ENCODE results near the gene COL19A1.
A peak's percentile ranks its signal among the peaks of the same experiment; 100 is the strongest.
"Not testable (repeated sequence)": the region's sequence is repeated elsewhere in the genome, so short reads cannot be mapped to it uniquely, and the experiment has no call there.

Gene COL19A1

GRCh38 chr6:69884231-69884630, 17.9 kb downstream of the COL19A1 start:
- Histone ChIP-seq H3K36me3 (ENCODE audit: control insufficient read depth, insufficient read depth, low read length) (no peaks in the 10 kb centered on the region), H3K9ac (ENCODE audit: low read depth, low read length) (no peak overlapping the region), H3K4me3 (ENCODE audit: low read depth, low read length) (no peak overlapping the region), H3K4me1 (ENCODE audit: control insufficient read depth, insufficient read depth, low read length) (no peaks in the 10 kb centered on the region), H3K9me3 (ENCODE audit: control insufficient read depth, insufficient read depth, low read length) (no peaks in the 10 kb centered on the region), H3K27me3 (ENCODE audit: control insufficient read depth, insufficient read depth, low read length) (no peaks in the 10 kb centered on the region), H3K27ac (ENCODE audit: low read depth, low read length) (no peak overlapping the region)

DNA sequence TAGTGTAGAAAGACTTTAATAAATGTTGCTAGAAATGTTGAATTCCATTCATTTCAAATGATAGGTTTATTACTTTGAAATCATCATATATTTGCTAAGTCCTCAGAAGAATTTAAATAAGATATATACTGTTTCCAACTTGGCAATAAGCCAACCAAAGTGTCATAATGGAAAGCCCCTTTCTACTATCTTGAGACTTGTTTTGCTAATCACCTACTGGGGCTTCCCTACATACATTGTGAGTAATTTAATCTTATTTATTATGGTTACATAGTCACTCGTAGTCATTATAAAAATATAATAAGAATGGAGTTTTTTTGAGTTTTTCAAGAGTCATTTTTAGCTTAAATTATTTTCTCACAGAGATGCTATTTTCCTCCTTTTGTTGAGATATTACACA, 20.7 kb downstream of the COL19A1 start:
- no peak overlapping the region for H3K9ac ChIP-seq (ENCODE audit: low read depth, low read length)
- no peaks in the 10 kb centered on the region for H3K4me1 ChIP-seq (ENCODE audit: control insufficient read depth, insufficient read depth, low read length)
- no peaks in the 10 kb centered on the region for H3K36me3 ChIP-seq (ENCODE audit: control insufficient read depth, insufficient read depth, low read length)
- no peak overlapping the region for H3K27ac ChIP-seq (ENCODE audit: low read depth, low read length)
- H3K4me3 ChIP-seq (ENCODE audit: low read depth, low read length), result no peak overlapping the region
- no peaks in the 10 kb centered on the region for H3K9me3 ChIP-seq (ENCODE audit: control insufficient read depth, insufficient read depth, low read length)
- no peaks in the 10 kb centered on the region for H3K27me3 ChIP-seq (ENCODE audit: control insufficient read depth, insufficient read depth, low read length)

DNA sequence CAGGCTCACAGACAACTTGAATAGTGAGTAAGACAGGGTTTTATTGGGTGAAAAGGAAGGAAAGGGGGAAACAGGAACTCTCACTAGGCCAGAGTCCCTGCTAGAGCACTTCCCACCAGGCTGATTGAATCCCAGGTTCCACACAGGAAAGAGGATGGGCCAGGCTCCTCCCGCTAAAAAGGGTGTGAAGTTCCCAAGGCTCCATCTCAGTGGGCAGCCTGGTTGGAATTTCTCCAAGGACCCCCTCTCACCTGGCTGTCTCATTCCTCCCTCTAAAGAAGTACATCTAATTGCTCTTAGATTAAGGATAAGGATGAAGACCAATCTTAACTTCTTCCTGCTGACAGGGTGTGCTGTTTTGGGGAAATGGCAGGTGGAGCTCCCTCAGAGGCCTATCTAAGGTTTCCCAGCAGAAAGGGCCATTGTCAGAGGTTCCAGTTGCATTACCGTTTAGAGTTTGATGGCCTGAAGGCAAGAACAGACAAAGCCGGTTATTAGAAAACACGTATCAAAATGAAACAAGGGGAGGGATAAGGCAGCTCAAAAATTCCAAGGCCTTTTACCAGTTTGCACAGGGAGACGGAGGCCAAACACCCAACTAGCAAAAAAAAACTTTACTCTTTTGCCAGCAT, 21.5 kb downstream of the COL19A1 start:
- Histone ChIP-seq H3K4me1 (ENCODE audit: control insufficient read depth, insufficient read depth, low read length) (no peaks in the 10 kb centered on the region), H3K4me3 (ENCODE audit: low read depth, low read length) (no peak overlapping the region), H3K27ac (ENCODE audit: low read depth, low read length) (no peak overlapping the region), H3K9me3 (ENCODE audit: control insufficient read depth, insufficient read depth, low read length) (no peaks in the 10 kb centered on the region), H3K36me3 (ENCODE audit: control insufficient read depth, insufficient read depth, low read length) (no peaks in the 10 kb centered on the region), H3K9ac (ENCODE audit: low read depth, low read length) (no peak overlapping the region), H3K27me3 (ENCODE audit: control insufficient read depth, insufficient read depth, low read length) (no peaks in the 10 kb centered on the region)

GRCh38 chr6:69888482-69889233, 22.3 kb downstream of the COL19A1 start:
- Histone ChIP-seq H3K9ac (ENCODE audit: low read depth, low read length) (no peak overlapping the region), H3K27ac (ENCODE audit: low read depth, low read length) (no peak overlapping the region), H3K4me1 (ENCODE audit: control insufficient read depth, insufficient read depth, low read length) (no peaks in the 10 kb centered on the region), H3K36me3 (ENCODE audit: control insufficient read depth, insufficient read depth, low read length) (no peaks in the 10 kb centered on the region), H3K9me3 (ENCODE audit: control insufficient read depth, insufficient read depth, low read length) (no peaks in the 10 kb centered on the region), H3K27me3 (ENCODE audit: control insufficient read depth, insufficient read depth, low read length) (no peaks in the 10 kb centered on the region), H3K4me3 (ENCODE audit: low read depth, low read length) (no peak overlapping the region)

- not testable (repeated sequence) for H3K9ac ChIP-seq (ENCODE audit: low read depth, low read length); H3K4me3 ChIP-seq (ENCODE audit: low read depth, low read length); H3K27ac ChIP-seq (ENCODE audit: low read depth, low read length); H3K27me3 ChIP-seq (ENCODE audit: control insufficient read depth, insufficient read depth, low read length); H3K9me3 ChIP-seq (ENCODE audit: control insufficient read depth, insufficient read depth, low read length); H3K36me3 ChIP-seq (ENCODE audit: control insufficient read depth, insufficient read depth, low read length); H3K4me1 ChIP-seq (ENCODE audit: control insufficient read depth, insufficient read depth, low read length)
Measured at GRCh38 chr6:69889234-69889974, 23.0 kb downstream of the COL19A1 start.

- H3K27ac ChIP-seq (ENCODE audit: low read depth, low read length); H3K27me3 ChIP-seq (ENCODE audit: control insufficient read depth, insufficient read depth, low read length); H3K9me3 ChIP-seq (ENCODE audit: control insufficient read depth, insufficient read depth, low read length); H3K4me3 ChIP-seq (ENCODE audit: low read depth, low read length); H3K36me3 ChIP-seq (ENCODE audit: control insufficient read depth, insufficient read depth, low read length); H3K9ac ChIP-seq (ENCODE audit: low read depth, low read length); H3K4me1 ChIP-seq (ENCODE audit: control insufficient read depth, insufficient read depth, low read length): not testable (repeated sequence)
Measured at GRCh38 chr6:69892561-69892960, 26.2 kb downstream of the COL19A1 start.

DNA sequence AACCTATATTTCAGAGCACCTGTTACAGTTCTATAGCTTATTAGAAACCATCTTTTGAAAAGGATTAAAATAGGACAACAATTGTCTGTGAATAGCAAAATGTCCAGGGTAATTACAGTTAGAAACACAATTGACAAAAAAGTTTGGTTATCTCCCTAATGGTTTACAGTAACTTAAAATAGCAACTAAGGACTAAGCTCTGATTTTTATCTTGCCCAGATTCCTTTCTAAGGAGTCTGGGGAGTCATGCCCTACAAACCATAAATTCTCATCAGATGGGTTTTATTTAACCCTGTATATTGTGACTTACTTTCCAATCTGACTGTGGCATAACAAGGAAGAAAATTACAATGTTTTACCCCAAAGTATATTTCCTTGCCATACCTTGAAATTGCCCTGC, 26.9 kb downstream of the COL19A1 start:
- not testable (repeated sequence) for H3K4me3 ChIP-seq (ENCODE audit: low read depth, low read length); H3K9me3 ChIP-seq (ENCODE audit: control insufficient read depth, insufficient read depth, low read length); H3K27ac ChIP-seq (ENCODE audit: low read depth, low read length); H3K36me3 ChIP-seq (ENCODE audit: control insufficient read depth, insufficient read depth, low read length); H3K27me3 ChIP-seq (ENCODE audit: control insufficient read depth, insufficient read depth, low read length); H3K9ac ChIP-seq (ENCODE audit: low read depth, low read length); H3K4me1 ChIP-seq (ENCODE audit: control insufficient read depth, insufficient read depth, low read length)

DNA sequence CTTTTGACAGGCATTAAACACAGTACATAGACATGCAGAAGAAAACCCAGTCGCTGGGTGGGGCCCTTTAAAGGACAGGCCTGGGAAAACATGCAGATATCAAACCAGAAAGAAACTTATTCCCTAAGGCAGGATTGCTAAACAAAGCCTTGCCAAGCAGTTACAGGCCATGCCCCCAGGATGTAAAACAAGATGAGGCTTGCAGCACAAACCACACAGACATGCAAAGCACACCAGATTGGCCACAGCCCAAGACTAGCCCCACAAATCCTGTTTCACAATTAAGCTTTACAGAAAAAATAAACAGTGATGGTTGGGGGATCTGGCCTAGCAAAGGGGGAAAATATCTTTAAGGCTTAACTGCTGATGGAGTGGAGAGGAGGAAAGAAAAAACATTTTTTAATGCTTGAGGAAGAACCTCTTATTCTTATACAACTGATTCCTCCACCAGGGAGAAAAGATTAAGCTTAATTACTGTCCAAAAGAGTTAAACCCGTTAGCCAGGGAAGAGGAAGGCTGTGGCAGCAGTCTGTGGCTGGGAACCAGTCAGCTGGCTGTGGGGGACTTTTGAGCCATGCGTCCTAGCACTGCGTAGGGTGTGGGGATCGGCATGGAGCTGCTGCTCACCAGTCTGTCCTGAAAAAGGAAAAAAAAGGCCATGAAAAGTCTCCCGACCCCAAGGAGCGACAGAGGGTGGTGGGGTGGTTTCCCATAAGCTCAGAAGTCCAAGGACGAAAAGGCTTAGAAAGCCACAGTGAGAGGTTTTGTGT, 28.4 kb downstream of the COL19A1 start:
- no peaks in the 10 kb centered on the region for H3K27me3 ChIP-seq (ENCODE audit: control insufficient read depth, insufficient read depth, low read length)
- H3K27ac ChIP-seq (ENCODE audit: low read depth, low read length), result peak overlapping the region; percentile 40
- H3K36me3 ChIP-seq (ENCODE audit: control insufficient read depth, insufficient read depth, low read length), result no peaks in the 10 kb centered on the region
- no peak overlapping the region for H3K9ac ChIP-seq (ENCODE audit: low read depth, low read length)
- H3K4me3 ChIP-seq (ENCODE audit: low read depth, low read length), result no peak overlapping the region
- no peaks in the 10 kb centered on the region for H3K4me1 ChIP-seq (ENCODE audit: control insufficient read depth, insufficient read depth, low read length)
- H3K9me3 ChIP-seq (ENCODE audit: control insufficient read depth, insufficient read depth, low read length), result no peaks in the 10 kb centered on the region

DNA sequence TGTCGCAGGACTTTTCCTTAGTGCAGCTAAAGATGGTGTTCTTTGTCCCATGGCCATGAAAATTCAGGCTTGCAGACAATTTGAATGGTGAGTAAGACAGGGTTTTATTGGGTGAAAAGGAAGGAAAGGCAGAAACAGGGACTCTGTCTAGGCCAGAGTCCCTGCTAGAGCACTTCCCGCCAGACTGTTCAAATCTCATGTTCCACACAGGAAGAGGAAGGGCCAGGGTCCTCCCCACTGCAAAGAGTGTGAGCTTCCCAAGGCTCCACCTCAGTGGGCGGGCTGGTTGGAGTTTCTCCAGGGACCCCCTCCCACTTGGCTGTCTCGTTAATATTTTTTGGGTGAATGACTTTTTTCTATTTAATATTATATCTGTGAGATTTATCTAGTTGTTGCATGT, 29.0 kb downstream of the COL19A1 start:
- Histone ChIP-seq H3K9ac (ENCODE audit: low read depth, low read length) (no peak overlapping the region), H3K4me3 (ENCODE audit: low read depth, low read length) (no peak overlapping the region), H3K27me3 (ENCODE audit: control insufficient read depth, insufficient read depth, low read length) (no peaks in the 10 kb centered on the region), H3K9me3 (ENCODE audit: control insufficient read depth, insufficient read depth, low read length) (no peaks in the 10 kb centered on the region), H3K4me1 (ENCODE audit: control insufficient read depth, insufficient read depth, low read length) (no peaks in the 10 kb centered on the region), H3K36me3 (ENCODE audit: control insufficient read depth, insufficient read depth, low read length) (no peaks in the 10 kb centered on the region), H3K27ac (ENCODE audit: low read depth, low read length) (no peak overlapping the region)

DNA sequence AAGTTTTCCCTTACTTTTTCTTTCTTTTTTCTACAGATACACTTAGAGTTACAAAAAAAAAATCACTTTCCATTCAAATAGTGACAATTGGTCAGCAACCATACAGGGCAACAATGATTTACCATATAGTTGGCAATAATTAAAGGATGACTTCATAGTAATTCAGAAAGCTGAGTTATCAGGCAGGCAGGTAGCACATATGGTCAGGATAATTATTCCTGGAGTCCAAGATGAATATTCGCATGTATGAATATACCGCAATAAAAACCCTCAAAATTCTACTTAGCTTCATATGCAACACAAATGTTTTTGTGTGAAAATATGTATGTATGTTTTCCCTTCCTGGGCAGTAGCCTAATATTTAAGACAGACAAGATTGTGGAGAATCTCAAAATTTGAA, 34.5 kb downstream of the COL19A1 start:
- Histone ChIP-seq H3K9me3 (ENCODE audit: control insufficient read depth, insufficient read depth, low read length) (no peaks in the 10 kb centered on the region), H3K27ac (ENCODE audit: low read depth, low read length) (no peak overlapping the region), H3K4me1 (ENCODE audit: control insufficient read depth, insufficient read depth, low read length) (no peaks in the 10 kb centered on the region), H3K9ac (ENCODE audit: low read depth, low read length) (no peak overlapping the region), H3K36me3 (ENCODE audit: control insufficient read depth, insufficient read depth, low read length) (no peaks in the 10 kb centered on the region), H3K4me3 (ENCODE audit: low read depth, low read length) (no peak overlapping the region), H3K27me3 (ENCODE audit: control insufficient read depth, insufficient read depth, low read length) (no peaks in the 10 kb centered on the region)

All from HUES48 (cell line).